HG03439 (cell line): ENCODE results near the gene PPIP5K2.

Source experiments
- ATAC-seq: cut with Tn5 transposase; IDR thresholded peaks from one replicate; pipeline ENCODE4 v1.9.1; 2021; ENCODE audit warnings: mild to moderate bottlenecking, moderate library complexity; ENCODE audit not compliant: unreplicated experiment

PPIP5K2 gene

GRCh38 chr5:103235891-103236290 is 115.8 kb downstream of the PPIP5K2 start:
- ATAC-seq = no peak

- ATAC-seq = no peak
Measured at GRCh38 chr5:103237778-103238177, 117.7 kb downstream of the PPIP5K2 start.

GRCh38 chr5:103243665-103244064 is 123.6 kb downstream of the PPIP5K2 start:
- no peak for ATAC-seq

GRCh38 chr5:103244398-103244797 is 124.3 kb downstream of the PPIP5K2 start:
- ATAC-seq = no peak

GRCh38 chr5:103245761-103246160 is 125.7 kb downstream of the PPIP5K2 start:
- no peak for ATAC-seq

- no peak for ATAC-seq
Measured at GRCh38 chr5:103247118-103247517, 127.0 kb downstream of the PPIP5K2 start.

GRCh38 chr5:103249068-103249467 is 129.0 kb downstream of the PPIP5K2 start:
- no peak for ATAC-seq

- ATAC-seq = no peak
Measured at GRCh38 chr5:103254921-103255320, 134.8 kb downstream of the PPIP5K2 start.

GRCh38 chr5:103255691-103256090 is 135.6 kb downstream of the PPIP5K2 start:
- ATAC-seq = no peak

- no peak for ATAC-seq
Measured at GRCh38 chr5:103256178-103256577, 136.1 kb downstream of the PPIP5K2 start.

GRCh38 chr5:103258368-103258956 is 138.4 kb downstream of the PPIP5K2 start, which contains the start of gene MACIR:
MACIR (plus strand) TSS chr5:103258763; CDS start chr5:103275920, 17,157 bp downstream.
- peak; percentile 79 for ATAC-seq

- ATAC-seq = peak; percentile 45
Measured at GRCh38 chr5:103258957-103259704, 139.0 kb downstream of the PPIP5K2 start.

- ATAC-seq = no peak
Measured at GRCh38 chr5:103259705-103260355, 139.7 kb downstream of the PPIP5K2 start.

- peak; percentile 39 for ATAC-seq
Measured at GRCh38 chr5:103260951-103261350, 140.8 kb downstream of the PPIP5K2 start.
